GM12878 (cell line): ENCODE data around the gene TBC1D9B. TPM values are rescaled to one million over a fixed set of nuclear protein-coding genes. Genes with fewer than 3 reads are reported as not detected.

Source experiments
- ATAC-seq: fragments of 200-7000 bp; cut with Tn5 transposase; 3 replicates; pipeline ENCODE4 v1.9.1; 2020; ENCODE audit warnings: mild to moderate bottlenecking, moderate library complexity
- BruUV-seq: library from RNA; stranded (reverse); fragments of 400-500 nt; replicated peaks from 2 replicates; lab custom pipeline; 2021; lab: Mats Ljungman, UMichigan
- CTCF ChIA-PET: fragments of 300-600 bp; sonication (Branson Sonifier 250); formaldehyde crosslinking; extraction: SDS; loops from one replicate; lab custom pipeline; 2021; ENCODE audit warnings: inconsistent platforms; lab: Yijun Ruan, JAX
- POLR2A ChIA-PET: fragments of 350-600 bp; formaldehyde crosslinking; extraction: SDS; loops from one replicate; lab custom pipeline; 2021; ENCODE audit warnings: inconsistent platforms; lab: Charles Lee
- RAD21 ChIA-PET: fragments of 300-600 bp; sonication (Branson Sonifier 250); formaldehyde crosslinking; loops from one replicate; lab custom pipeline; 2023; ENCODE audit warnings: antibody characterized with exemption; ENCODE audit not compliant: unreplicated experiment; lab: Charles Lee
- SMC1A ChIA-PET: fragments of 300-600 bp; sonication (Branson Sonifier 250); formaldehyde crosslinking; loops from one replicate; lab custom pipeline; 2023; ENCODE audit not compliant: unreplicated experiment, uncharacterized antibody; lab: Charles Lee
- DNase-seq: peaks from one replicate; pipeline ENCODE4 v3.0.0-alpha.2; 2011; ENCODE audit warnings: low read depth, low spot score
- FAIRE-seq: peaks from 3 replicates; lab custom pipeline; 2011; peaks lifted over from hg19 to GRCh38; lab: Jason Lieb, UNC
- H2AFZ ChIP-seq: 2 replicates; pipeline ENCODE4 v1.6.0; 2011; ENCODE audit warnings: low read depth, low read length, control low read depth; ENCODE audit not compliant: control insufficient read depth
- H3K27ac ChIP-seq: 2 replicates; pipeline ENCODE4 v1.5.1; 2011; ENCODE audit warnings: control low read depth; ENCODE audit not compliant: control insufficient read depth, insufficient read depth
- H3K27me3 ChIP-seq, 2 experiments: replicated peaks in 1 of 2; 2 replicates each; pipeline versions ENCODE4 v1.6.0 to v1.6.1; 2011; ENCODE audit warnings: low read length in 1 of 2; ENCODE audit not compliant: control insufficient read depth in 2 of 2, insufficient read depth in 2 of 2
- H3K36me3 ChIP-seq, 2 experiments: 2 replicates each; pipeline ENCODE4 v1.5.1; 2011; ENCODE audit warnings: low read length in 1 of 2; ENCODE audit not compliant: control insufficient read depth in 2 of 2, insufficient read depth in 2 of 2
- H3K4me1 ChIP-seq: 2 replicates; pipeline ENCODE4 v1.6.1; 2011; ENCODE audit warnings: mild to moderate bottlenecking, low read length, moderate library complexity, mixed read lengths; ENCODE audit not compliant: control insufficient read depth, insufficient read depth
- H3K4me2 ChIP-seq: 2 replicates; pipeline ENCODE4 v1.6.0; 2011; ENCODE audit warnings: control low read depth; ENCODE audit not compliant: control insufficient read depth, insufficient read depth
- H3K4me3 ChIP-seq: fragments of 200-600 bp; sonication (generic); 2 replicates; pipeline ENCODE4 v1.5.1; 2016
- H3K79me2 ChIP-seq: 2 replicates; pipeline ENCODE4 v1.6.0; 2011; ENCODE audit warnings: low read length; ENCODE audit not compliant: control insufficient read depth, insufficient read depth
- H3K9ac ChIP-seq: 2 replicates; pipeline ENCODE4 v1.8.0; 2011; ENCODE audit warnings: low read length, control low read depth, mixed read lengths; ENCODE audit not compliant: control insufficient read depth, insufficient read depth
- H3K9me3 ChIP-seq: replicated peaks from 3 replicates; pipeline ENCODE4 v1.5.1; 2011; ENCODE audit warnings: mild to moderate bottlenecking, low read length; ENCODE audit not compliant: control insufficient read depth, insufficient read depth
- H4K20me1 ChIP-seq: 2 replicates; pipeline ENCODE4 v1.6.0; 2011; ENCODE audit not compliant: control insufficient read depth, insufficient read depth
- CREB1 ChIP-seq: IDR thresholded peaks from 2 replicates; pipeline ENCODE4 v1.6.1; 2012; ENCODE audit warnings: low read depth, mild to moderate bottlenecking, inconsistent platforms
- E4F1 ChIP-seq: fragments of 450-650 bp; IDR thresholded peaks from 2 replicates; pipeline ENCODE4 v1.6.1; 2018; ENCODE audit warnings: borderline replicate concordance, mild to moderate bottlenecking; ENCODE audit not compliant: partially characterized antibody
- ETV6 ChIP-seq, 2 experiments: fragments of 450-650 bp in 1 of 2; IDR thresholded peaks in 1 of 2; conservative IDR thresholded peaks in 1 of 2; 2 replicates each; pipeline ENCODE4 v1.6.1; 2014; ENCODE audit warnings: antibody characterized with exemption in 1 of 2, borderline replicate concordance in 1 of 2, low read depth in 1 of 2, mild to moderate bottlenecking in 1 of 2, moderate library complexity in 1 of 2
- FOXM1 ChIP-seq: IDR thresholded peaks from 2 replicates; pipeline ENCODE4 v1.6.1; 2012; ENCODE audit warnings: low read depth, mild to moderate bottlenecking, inconsistent platforms, low read length, moderate library complexity
- HDAC2 ChIP-seq: fragments of 200-600 bp; sonication (generic); IDR thresholded peaks from 2 replicates; pipeline ENCODE4 v1.6.1; 2017
- IKZF1 ChIP-seq: fragments of 450-650 bp; conservative IDR thresholded peaks from 2 replicates; pipeline ENCODE4 v1.6.1; 2017; ENCODE audit warnings: antibody characterized with exemption, mild to moderate bottlenecking
- JUNB ChIP-seq: IDR thresholded peaks from 2 replicates; pipeline ENCODE4 v1.6.1; 2016; ENCODE audit warnings: antibody characterized with exemption, mild to moderate bottlenecking
- NRF1 ChIP-seq: conservative IDR thresholded peaks from 2 replicates; pipeline ENCODE4 v1.6.1; 2011; ENCODE audit warnings: mild to moderate bottlenecking, low read depth, low read length, improper control_type of control experiment
- RAD51 ChIP-seq: fragments of 450-650 bp; IDR thresholded peaks from 2 replicates; pipeline ENCODE4 v1.6.1; 2016; ENCODE audit warnings: moderate library complexity, mild to moderate bottlenecking, inconsistent platforms
- RUNX3 ChIP-seq: IDR thresholded peaks from 2 replicates; pipeline ENCODE4 v1.6.1; 2012; ENCODE audit warnings: low read length, inconsistent platforms
- SMARCA5 ChIP-seq: fragments of 450-650 bp; IDR thresholded peaks from 2 replicates; pipeline ENCODE4 v1.6.1; 2017; ENCODE audit warnings: mild to moderate bottlenecking
- ZNF207 ChIP-seq: fragments of 450-650 bp; IDR thresholded peaks from 2 replicates; pipeline ENCODE4 v1.6.1; 2014; ENCODE audit warnings: antibody characterized with exemption, mild to moderate bottlenecking, borderline replicate concordance
- WGBS: methylation state at CpG from one replicate; pipeline ENCODE4 v1.1.6; 2016; ENCODE audit warnings: low lambda C conversion rate; ENCODE audit not compliant: insufficient replicate concordance, insufficient coverage; ENCODE audit errors: missing lambda C conversion rate; 5-methylcytosine and 5-hydroxymethylcytosine counted together
- in situ Hi-C: fragments of 300-500 bp; cut with MboI; formaldehyde crosslinking; loops from 9 replicates; pipeline ENCODE4 v1.14.3; 2018; ENCODE audit warnings: mixed read lengths
- intact Hi-C: fragments of 100-400 bp; cut with micrococcal nuclease; formaldehyde crosslinking; loops from one replicate; pipeline ENCODE4 v1.14.2; 2022; ENCODE audit not compliant: unreplicated experiment
- polyA plus RNA-seq, 11 experiments: library from polyadenylated mRNA; depleted of rRNA in 4 of 11; unstranded in 6 of 11; stranded (reverse) in 5 of 11; fragments of >200 nt; fragmentation: Nextera tagmentation in 4 of 11; fragmentation: Illumina TruSeq in 1 of 11; extraction: Ambion mirVana in 4 of 11; extraction: Trizol in 1 of 11; gene quantifications; 1 replicate in 1 of 11; 2 replicates in 10 of 11; pipeline versions ENCODE4 v1.2.1 to v1.2.3, GENCODE V29; 2011 to 2016; ENCODE audit warnings: inconsistent platforms in 2 of 11, missing spikeins in 2 of 11, low read depth in 1 of 11
- total RNA-seq, 4 experiments: library from RNA; depleted of rRNA in 3 of 4; stranded (reverse); fragments of >200 nt in 3 of 4; fragmentation: Illumina TruSeq in 1 of 4; extraction: Trizol in 1 of 4; gene quantifications; 2 replicates each; pipeline versions ENCODE4 v1.2.1 to v1.2.3, GENCODE V29; 2013 to 2021
- TF ChIP-seq, protein P1 (sequence below): fragments of 450-650 bp; formaldehyde crosslinking; IDR thresholded peaks from 2 replicates; pipeline ENCODE4 v1.4.0; 2022; ENCODE audit warnings: mild to moderate bottlenecking, moderate library complexity

TBC1D9B gene
- total and polyA plus RNA-seq, 10 of the 15 experiments (the other 5 are each of a cell fraction or from before 2014, with no cell fraction given), result 4.0 to 74.2 (median 34.6) TPM

DNA sequence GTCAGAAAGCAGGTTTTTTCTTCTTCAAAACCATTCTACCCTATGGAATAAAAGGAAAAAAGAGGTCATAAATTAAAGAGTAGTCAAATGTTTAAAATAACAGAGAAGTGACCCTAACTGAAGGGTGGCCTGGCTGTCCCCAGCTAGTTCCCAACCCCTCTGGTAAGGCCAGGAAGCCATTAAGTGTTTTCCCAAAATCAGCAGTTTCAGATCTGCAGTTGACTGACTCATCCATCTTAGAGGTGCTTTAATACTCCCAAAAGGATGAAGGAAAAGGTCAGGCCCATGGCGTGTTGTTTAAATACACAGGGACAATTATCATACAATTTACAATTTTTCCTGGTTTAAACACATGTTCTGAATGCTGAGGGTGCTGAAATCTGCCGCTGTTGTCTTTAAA, 47.9 kb upstream of the TBC1D9B start:
- no peak overlapping the region for H3K27ac ChIP-seq
- H2AFZ ChIP-seq, result no peak overlapping the region
- ATAC-seq (no peak), FAIRE-seq (no peak), DNase-seq (no peak)
- no peak overlapping the region for H3K4me2 ChIP-seq
- H3K9ac ChIP-seq, result no peak overlapping the region
- no peaks in the 10 kb centered on the region for H3K36me3 ChIP-seq
- ChIA-PET SMC1A (interaction anchor here (1.1 kb wide), 1 partner anchor 15 kb away, joined by 3 read pairs; no protein-coding TSS in a partner anchor), POLR2A (no interaction called here), CTCF (no interaction called here), RAD21 (no interaction called here)
- no peaks in the 10 kb centered on the region for H3K79me2 ChIP-seq
- BruUV-seq, result no TSS peak
- TF ChIP-seq, protein P1, sequence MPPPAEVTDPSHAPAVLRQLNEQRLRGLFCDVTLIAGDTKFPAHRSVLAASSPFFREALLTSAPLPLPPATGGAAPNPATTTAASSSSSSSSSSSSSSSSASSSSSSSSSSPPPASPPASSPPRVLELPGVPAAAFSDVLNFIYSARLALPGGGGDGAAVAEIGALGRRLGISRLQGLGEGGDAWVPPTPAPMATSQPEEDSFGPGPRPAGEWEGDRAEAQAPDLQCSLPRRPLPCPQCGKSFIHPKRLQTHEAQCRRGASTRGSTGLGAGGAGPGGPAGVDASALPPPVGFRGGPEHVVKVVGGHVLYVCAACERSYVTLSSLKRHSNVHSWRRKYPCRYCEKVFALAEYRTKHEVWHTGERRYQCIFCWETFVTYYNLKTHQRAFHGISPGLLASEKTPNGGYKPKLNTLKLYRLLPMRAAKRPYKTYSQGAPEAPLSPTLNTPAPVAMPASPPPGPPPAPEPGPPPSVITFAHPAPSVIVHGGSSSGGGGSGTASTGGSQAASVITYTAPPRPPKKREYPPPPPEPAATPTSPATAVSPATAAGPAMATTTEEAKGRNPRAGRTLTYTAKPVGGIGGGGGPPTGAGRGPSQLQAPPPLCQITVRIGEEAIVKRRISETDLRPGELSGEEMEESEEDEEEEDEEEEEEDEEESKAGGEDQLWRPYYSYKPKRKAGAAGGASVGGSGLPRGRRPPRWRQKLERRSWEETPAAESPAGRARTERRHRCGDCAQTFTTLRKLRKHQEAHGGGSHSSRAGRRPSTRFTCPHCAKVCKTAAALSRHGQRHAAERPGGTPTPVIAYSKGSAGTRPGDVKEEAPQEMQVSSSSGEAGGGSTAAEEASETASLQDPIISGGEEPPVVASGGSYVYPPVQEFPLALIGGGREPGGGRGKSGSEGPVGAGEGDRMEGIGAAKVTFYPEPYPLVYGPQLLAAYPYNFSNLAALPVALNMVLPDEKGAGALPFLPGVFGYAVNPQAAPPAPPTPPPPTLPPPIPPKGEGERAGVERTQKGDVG (CRISPR knock-in tag), result no peak
- TF ChIP-seq E4F1 (no peak), IKZF1 (no peak), JUNB (no peak), FOXM1 (no peak), HDAC2 (no peak), ZNF207 (no peak), ETV6 (conservative IDR thresholded peaks at IDR 0.05 in 1 of 2, IDR thresholded peaks at IDR 0.05 in 1 of 2; ENCODE audit: borderline replicate concordance in 1 of 2, low read depth in 1 of 2) (no peak), RUNX3 (no peak), RAD51 (no peak), CREB1 (no peak), NRF1 (no peak), SMARCA5 (no peak)
- no peak overlapping the region for H3K4me3 ChIP-seq
- no peaks in the 10 kb centered on the region for H3K9me3 ChIP-seq
- H4K20me1 ChIP-seq, result no peaks in the 10 kb centered on the region
- H3K27me3 ChIP-seq, result no peaks in the 10 kb centered on the region
- intact Hi-C loops, result no loop called here
- WGBS, result 36% methylated on average over 2 of the region's 2 CpGs
- no peaks in the 10 kb centered on the region for H3K4me1 ChIP-seq
- in situ Hi-C loops, result no loop called here
